SH-SY5Y (cell line): Measurements from ENCODE around the gene GPR132.

Experiments used
- GATA2 ChIP-seq: IDR thresholded peaks from 2 replicates; pipeline ENCODE4 v1.6.1; 2011; ENCODE audit warnings: mild to moderate bottlenecking, low read depth, low read length
- GATA3 ChIP-seq: IDR thresholded peaks from 2 replicates; pipeline ENCODE4 v1.6.1; 2011; ENCODE audit warnings: low read depth, mild to moderate bottlenecking, low read length, moderate library complexity

DNA sequence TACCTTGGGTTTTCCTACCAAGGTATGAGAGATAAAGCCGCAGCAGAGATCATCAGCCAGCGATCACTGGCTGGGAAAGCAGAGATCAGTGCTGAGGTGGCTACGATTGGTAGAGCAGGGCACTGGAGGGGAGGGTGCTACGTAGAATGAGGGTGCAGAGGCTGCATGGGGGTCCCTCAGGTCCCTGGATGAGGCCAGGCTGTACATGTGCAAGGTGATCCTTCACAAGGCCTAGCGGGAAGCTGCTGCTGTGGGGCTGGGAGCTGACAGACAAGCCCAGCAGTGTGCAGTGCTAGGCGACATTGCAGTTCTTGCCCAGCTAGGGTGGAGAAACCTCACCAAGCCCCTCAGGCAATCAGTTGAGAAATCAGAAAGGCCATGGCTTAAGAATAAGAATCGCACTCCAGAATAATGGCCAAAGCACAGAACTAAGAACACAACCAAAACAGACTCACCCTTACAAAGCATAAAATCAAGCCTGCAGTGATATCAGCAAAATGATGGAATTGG is 37.2 kb upstream of the GPR132 start:
- TF ChIP-seq GATA3: no peak
- TF ChIP-seq GATA2: no peak
